Activated T-cell treated with anti-CD3 and anti-CD28 coated beads, Interleukin-2, amount 50 U/mL, for 4 hours (primary cell): ENCODE results near the gene ZNF362. TPM values are rescaled to one million over a fixed set of nuclear protein-coding genes. Genes with fewer than 3 reads are reported as not detected.

Experiments
- ATAC-seq, 2 donors: fragments of 200-7000 bp; cut with Tn5 transposase; one replicate each; pipeline ENCODE4 v1.10.0; 2021
- DNase-seq: peaks from one replicate; pipeline ENCODE4 v3.0.0-alpha.2; 2020
- H3K27me3 Mint-ChIP-seq: one replicate; pipeline ENCODE4 v1.8.0; 2021; ENCODE audit warnings: low read depth, mixed read lengths
- H3K36me3 Mint-ChIP-seq: one replicate; pipeline ENCODE4 v1.8.0; 2022; ENCODE audit warnings: mixed read lengths; ENCODE audit not compliant: insufficient read depth
- H3K4me1 Mint-ChIP-seq: one replicate; pipeline ENCODE4 v1.8.0; 2021; ENCODE audit warnings: low read depth, mixed read lengths
- H3K4me3 Mint-ChIP-seq: one replicate; pipeline ENCODE4 v1.8.0; 2021; ENCODE audit warnings: mild to moderate bottlenecking, moderate library complexity, mixed read lengths
- H3K9me3 Mint-ChIP-seq: one replicate; pipeline ENCODE4 v1.8.0; 2021; ENCODE audit warnings: mixed read lengths
- total RNA-seq, 3 donors: library from RNA; stranded (reverse); gene quantifications; one replicate each; pipeline ENCODE4 v1.2.1, GENCODE V29; 2021

ZNF362 gene
- total RNA-seq, 3 donors from 2014 or later: 8.4 to 11.2 (median 10.3) TPM

DNA sequence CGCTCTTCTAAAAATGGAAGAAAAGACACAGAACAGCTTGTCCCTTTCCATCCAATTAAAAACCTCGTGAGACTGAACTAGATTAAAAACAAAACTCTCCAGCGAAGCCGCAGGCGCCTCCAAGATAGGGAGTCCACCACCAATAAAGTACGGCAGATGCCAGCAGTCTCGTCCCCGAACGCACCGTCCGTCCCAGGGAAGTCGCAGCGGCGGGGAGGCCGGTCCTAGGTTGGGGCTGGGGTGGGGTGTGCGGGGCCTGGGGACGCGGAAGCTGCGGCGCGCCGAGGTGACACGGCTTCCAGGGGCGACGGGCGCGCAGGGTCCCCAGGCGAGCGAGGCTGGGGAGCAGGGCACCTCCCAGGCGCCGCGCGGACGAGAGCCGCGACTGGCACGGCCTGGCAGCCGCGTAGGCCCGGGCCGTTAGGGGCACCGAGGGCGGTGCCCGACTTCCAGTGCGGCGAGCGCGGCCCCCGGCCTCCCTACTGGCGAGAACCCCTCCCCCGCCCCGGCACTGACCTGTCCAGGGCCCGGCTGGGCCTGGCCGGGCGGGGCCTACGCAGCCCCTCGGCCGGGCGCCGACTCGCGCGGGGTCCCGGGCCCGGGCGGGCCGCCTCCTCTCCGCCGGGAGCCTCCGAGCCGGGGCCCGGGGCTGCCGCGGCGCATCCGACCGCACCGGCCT is 92.9 kb downstream of the ZNF362 start:
- peaks cover 9% of the 10 kb centered on the region for H3K36me3 Mint-ChIP-seq
- ATAC-seq: peak; percentile 42 to 47
- peaks cover 48% of the 10 kb centered on the region for H3K4me1 Mint-ChIP-seq
- H3K9me3 Mint-ChIP-seq: no peaks in the 10 kb centered on the region
- H3K27me3 Mint-ChIP-seq: no peaks in the 10 kb centered on the region
- DNase-seq: peak; percentile 27
- H3K4me3 Mint-ChIP-seq: peak overlapping the region; percentile 91

GRCh38 chr1:33349778-33350610 is 93.7 kb downstream of the ZNF362 start:
- DNase-seq (peak; percentile 73), ATAC-seq (peak; percentile 87 to 92)
- H3K9me3 Mint-ChIP-seq: no peaks in the 10 kb centered on the region
- no peaks in the 10 kb centered on the region for H3K27me3 Mint-ChIP-seq
- peaks cover 47% of the 10 kb centered on the region for H3K4me1 Mint-ChIP-seq
- H3K36me3 Mint-ChIP-seq: peaks cover 9% of the 10 kb centered on the region
- peak overlapping the region; percentile 90 for H3K4me3 Mint-ChIP-seq

Other genes with a start within 250 kb of the ZNF362 start
- gene AK2, start 219.6 kb upstream of the ZNF362 start, total RNA-seq: 100 to 1,000 TPM; 320 to 346 (median 334) TPM
- 1 to 10 TPM in 2 of 3 donors, under 1 TPM in 1; 0.30 to 2.2 (median 1.4) TPM for gene AZIN2, start 175.3 kb upstream of the ZNF362 start, total RNA-seq
- gene TRIM62, start 74.4 kb upstream of the ZNF362 start, total RNA-seq: 1 to 10 TPM; 3.8 to 5.9 (median 4.5) TPM
- under 1 TPM in 1 of 3 donors, not detected in 2; 0.30 TPM for gene A3GALT2, start 64.6 kb downstream of the ZNF362 start, total RNA-seq
- 10 to 100 TPM; 22.8 to 31.7 (median 30.5) TPM for gene PHC2, start 174.6 kb downstream of the ZNF362 start, total RNA-seq
- gene ZSCAN20, start 216.2 kb downstream of the ZNF362 start, total RNA-seq: 1 to 10 TPM; 1.9 to 3.7 (median 3.1) TPM